NCI-H2227 (cell line): Measurements from ENCODE around the gene GABRD.

Source experiments
- DNase-seq: peaks from one replicate; lab custom pipeline; 2025; ENCODE audit not compliant: unreplicated experiment; lab: John Stamatoyannopoulos, UW

GABRD gene

DNA sequence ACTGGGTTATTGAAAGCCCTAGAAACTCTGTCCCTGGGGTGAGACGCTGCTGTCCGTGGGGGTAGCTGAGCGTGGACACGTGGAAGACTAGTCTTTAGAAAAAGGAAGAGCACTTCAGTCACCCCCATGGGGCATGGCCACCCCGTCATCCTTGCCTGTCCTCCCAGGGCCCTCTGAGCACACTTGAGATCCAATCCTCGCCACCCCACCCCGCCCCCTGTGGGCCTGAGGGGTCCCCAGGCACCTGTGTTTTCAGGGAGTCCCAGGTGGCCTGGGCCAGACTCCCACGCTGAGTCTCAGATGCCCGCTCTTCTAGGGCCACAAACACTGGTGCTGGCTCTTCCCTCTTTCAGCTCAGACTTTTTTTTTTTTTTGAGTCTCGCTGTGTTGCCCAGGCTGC lies 33.6 kb downstream of the GABRD start:
- no peak for DNase-seq

GRCh38 chr1:2053217-2053616 lies 34.1 kb downstream of the GABRD start:
- no peak for DNase-seq

- no peak for DNase-seq
Observed at GRCh38 chr1:2053784-2054376, 34.7 kb downstream of the GABRD start.

DNA sequence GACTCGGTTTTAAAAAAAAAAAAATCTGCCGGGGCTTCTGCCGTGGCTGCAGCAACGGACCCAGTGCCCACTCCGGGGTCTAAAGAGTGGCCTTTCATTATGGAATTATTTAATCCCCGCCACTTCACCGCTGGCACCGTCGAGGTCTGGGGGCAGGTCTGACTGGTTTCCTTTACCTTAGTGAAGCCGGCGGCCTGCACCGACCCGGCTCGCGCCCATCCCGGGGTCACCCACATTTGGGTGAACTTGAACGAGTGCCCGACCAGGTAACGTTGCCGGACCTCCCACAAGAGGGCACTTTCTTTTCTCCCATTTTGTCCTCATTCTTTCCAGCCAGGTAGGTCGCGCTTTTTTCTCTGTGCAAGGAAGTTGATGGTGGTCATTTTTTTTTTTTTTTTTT lies 35.4 kb downstream of the GABRD start:
- DNase-seq: no peak

- DNase-seq: no peak
Observed at GRCh38 chr1:2055911-2056575, 36.9 kb downstream of the GABRD start.

DNA sequence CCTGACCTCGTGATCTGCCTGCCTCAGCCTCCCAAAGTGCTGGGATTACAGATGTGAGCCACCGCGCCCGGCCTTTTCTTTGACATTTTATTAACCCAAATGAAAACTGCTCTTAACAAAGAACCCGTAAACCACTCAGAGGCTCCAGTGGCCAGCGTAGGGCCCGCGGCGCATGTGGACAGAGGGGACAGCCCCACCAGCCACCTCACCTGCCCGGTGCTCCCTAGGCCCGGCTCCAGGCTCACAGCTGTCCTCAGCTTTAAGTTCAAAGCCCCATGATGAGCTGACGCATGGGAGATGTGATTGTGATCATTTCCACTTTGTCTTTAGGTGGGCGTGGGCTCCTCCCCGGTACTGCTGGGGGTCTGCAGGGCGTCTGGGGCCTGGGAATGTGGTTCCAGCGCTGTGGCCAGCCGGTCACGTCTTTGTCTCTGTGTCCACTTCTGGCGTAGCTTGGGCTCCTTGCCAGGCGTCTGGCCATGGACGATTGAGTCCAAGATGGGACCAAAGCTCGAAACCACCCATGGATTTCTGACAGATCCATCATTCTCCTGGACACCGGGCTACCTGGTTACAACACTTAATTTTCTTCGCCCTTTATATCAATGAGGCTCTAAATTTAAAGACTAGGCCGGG lies 37.9 kb downstream of the GABRD start:
- DNase-seq: no peak

DNA sequence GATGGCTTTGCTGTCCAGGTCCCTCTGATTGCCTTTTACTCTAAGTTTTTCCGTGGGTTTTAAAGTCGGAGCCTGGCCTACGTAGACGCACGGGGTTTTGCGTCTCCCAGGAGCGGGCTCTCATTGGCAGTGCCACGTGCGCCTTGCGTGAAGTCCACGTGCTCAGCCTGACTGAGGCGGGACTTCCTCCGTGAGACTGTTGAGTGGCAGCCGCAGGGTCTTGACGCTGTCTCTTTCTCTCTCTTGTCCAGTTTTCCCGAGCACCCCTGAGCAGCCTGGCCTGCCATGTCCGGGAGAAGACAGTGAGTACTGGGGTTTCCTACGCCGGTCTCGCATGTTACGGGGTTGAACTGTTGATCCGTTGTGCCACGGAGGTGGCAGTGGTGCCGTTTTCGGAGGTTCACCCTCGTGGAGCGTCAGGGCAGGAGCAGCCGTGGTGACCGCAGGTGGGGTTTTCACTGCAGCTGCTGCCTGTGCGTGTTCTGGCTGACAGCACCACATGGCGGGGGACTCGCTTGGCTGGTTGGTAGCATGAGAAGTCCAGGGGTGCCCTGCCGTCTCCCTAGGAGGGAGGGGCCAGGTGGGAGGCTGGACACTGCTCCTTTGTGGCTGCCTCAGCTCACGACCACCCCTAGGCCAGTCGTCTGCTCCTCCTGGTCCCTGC lies 40.3 kb downstream of the GABRD start:
- DNase-seq: no peak

- DNase-seq: no peak
Observed at GRCh38 chr1:2060072-2060471, 40.9 kb downstream of the GABRD start.

DNA sequence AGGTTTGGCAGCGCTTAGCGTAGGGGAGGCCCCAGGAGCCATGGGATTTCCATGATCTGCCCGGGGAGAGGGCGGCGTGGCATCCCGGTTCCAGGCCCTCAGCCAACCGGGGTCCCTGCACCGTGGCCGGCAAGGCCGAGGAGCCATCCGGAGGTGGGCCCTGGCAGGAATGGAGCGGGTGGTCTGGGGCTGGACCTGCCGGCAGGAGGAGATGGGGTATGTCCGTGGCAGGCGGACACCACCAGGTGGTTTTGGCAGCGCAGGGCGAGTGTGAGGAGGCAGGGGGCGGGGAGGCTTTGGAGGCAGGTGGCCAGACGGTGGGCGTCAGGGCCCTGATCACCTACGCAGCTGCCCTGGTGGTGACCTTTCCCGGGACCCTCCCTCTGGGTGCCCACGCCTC lies 41.4 kb downstream of the GABRD start:
- DNase-seq: no peak

DNA sequence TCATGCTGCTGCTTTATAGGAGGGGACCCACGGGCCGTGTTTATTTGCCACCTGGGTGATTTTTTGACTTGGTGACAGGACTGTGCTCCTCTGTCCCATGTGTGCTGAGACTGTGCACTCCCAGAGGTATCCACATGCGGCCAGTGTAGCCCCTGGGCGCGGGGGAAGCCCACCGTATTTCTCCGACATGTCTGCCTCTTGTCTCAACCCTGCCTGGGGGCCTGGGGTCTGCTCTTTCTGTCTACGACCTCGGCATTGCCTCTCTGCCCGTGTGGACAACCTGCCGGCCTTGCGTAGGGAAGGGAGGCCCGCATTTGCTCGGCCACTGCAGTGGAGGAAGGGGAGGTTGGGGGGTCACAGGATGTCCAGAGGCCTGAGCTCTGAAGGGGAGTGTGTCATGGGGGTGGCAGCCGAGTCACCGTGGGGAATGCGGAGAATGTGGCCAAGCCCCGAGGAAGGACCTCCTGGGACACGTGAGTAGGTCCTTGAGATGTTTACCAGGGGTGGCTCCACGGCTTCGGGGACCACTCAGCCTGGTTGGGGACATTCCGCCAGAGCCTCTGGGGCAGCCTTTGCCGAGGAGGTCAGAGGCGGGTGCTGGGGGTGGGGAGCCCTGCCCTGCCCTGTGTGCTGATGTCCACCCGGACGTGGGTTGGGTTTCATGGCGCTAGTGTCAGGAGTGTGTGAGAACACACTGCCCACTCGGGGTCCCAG lies 42.1 kb downstream of the GABRD start:
- no peak for DNase-seq

DNA sequence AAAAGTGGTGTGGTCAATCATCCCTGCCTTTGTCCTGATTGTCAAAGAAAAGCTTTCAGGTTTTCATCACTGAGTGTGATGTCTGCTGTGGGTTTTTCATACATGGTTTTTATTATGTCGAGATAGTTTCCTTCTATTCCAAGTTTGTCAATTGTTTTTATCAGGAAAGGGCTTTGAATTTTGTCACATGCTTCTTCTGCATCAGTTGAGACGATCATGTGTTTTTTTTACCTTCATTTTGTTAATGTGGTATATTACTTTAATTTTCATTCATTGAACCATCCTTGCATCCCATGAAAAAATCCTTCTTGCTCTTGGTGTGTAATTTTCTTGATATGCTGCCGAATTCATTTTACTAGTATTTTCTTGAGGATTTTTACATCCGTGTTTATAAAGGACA lies 46.6 kb downstream of the GABRD start:
- no peak for DNase-seq

DNA sequence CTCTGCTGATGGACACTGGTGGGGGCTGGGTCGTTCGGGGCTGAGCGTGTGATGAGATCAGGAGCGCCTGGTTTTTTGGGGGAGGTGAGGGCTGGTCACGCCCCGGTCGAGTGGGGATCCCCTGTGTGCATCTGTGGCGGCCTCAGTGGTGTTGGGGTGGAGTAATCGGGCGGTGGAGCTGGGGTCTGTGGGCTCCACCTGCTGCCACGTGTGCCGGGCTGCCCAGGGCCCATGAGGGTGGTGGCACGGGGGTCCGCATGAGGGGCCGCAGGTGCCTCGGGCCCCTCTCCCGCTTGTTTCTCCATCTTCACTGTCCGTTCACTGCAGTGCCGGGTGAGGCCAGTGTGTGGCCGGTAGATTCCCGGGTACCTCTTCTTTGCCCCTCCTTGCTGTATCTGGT lies 48.2 kb downstream of the GABRD start:
- DNase-seq: no peak

DNA sequence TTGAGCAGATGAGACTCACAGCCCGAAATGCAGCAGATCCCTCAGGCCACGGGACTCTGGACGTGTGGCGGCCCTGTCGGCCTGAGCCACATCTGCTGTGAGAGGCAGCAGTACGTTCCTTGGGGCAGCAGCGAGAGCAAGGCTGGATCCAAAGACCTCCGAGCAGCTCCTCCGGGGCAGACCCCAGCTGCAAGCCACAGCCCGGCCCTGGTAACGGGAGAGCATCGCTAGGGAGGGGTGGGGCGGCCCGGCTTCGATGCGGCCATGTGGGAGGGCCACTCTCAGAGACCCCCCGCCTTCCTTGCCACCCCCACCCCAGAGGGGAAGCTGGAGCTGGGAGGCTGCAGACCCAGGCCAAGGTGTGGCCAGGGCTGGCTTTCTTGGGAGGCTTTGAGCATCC lies 48.8 kb downstream of the GABRD start:
- no peak for DNase-seq

DNA sequence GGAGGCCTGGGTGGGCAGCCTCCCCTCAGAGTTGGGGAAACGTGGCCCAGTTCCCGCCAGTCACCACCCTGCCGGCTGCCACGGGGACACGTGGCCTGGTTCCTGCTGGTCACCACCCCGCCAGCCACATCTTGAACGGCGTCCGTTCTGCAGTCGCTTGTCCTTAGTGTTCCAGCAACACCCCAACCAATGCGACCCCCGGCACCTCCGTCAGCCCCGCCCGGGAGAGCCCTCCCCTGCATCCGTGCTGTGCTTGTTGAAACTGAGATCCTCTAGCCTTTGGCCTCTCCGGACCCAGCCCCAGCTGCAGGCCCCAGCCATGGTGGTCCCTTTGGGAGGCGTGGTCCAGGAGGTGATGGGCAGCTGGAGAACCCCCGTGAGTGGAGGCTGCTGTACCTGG lies 49.8 kb downstream of the GABRD start:
- DNase-seq: no peak

DNA sequence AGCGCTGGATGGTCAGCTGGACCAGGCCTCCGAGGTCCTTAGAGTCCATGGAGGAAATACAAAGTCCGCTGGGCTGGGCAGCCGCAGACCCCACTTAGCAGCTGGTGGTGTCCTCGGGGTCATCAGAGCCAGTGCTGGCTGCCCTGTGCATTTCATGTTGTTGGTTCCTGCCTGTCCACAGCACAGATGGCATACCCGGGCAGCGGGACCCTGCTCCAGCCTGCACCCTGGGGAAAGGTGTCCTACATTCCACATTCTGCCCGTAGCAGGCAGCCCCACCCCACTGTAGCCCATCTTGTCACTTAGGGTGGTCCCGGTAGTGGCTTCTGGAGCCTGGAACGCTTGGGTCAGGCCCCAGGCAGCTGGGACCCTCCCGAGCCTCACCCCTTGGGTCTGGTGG lies 50.9 kb downstream of the GABRD start:
- no peak for DNase-seq

DNA sequence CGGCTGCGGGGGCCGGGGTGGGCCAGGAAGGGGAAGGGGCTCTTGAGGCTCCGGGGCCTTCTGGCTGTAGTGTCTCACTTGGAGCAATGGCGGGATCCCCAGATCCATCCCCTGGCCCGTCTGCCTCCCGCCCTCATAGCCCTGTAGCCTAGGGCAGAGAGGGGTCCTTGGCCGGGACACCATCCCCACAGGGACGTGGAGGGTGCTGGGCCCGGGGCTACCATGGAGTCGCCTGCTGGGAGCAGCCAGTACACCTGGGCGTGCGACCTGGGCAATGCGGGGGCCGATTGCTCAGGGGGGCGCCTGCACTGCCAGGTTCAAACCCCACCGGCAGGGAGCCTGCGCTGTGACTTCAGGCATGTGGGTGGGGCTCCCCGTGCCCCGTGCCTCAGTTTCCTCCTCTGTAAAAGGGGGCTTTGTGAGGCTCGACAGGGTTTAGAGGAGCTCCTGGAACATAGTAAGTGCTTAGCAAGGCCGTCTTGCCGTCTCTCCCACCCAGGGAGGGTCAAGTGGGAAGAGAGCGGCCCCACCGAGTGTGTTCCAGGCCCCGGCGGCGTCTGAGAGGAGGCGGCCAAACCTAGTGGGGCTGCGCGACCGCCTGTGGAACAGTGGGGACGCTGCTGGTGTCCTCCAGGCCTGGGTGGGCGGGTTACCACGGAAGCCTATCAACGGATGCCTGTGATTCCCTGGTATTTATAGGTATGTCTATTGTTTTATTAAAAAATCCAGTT lies 51.8 kb downstream of the GABRD start:
- DNase-seq: no peak

- no peak for DNase-seq
Observed at GRCh38 chr1:2072109-2072806, 53.1 kb downstream of the GABRD start.

GRCh38 chr1:2072891-2073290 lies 53.7 kb downstream of the GABRD start:
- no peak for DNase-seq

DNA sequence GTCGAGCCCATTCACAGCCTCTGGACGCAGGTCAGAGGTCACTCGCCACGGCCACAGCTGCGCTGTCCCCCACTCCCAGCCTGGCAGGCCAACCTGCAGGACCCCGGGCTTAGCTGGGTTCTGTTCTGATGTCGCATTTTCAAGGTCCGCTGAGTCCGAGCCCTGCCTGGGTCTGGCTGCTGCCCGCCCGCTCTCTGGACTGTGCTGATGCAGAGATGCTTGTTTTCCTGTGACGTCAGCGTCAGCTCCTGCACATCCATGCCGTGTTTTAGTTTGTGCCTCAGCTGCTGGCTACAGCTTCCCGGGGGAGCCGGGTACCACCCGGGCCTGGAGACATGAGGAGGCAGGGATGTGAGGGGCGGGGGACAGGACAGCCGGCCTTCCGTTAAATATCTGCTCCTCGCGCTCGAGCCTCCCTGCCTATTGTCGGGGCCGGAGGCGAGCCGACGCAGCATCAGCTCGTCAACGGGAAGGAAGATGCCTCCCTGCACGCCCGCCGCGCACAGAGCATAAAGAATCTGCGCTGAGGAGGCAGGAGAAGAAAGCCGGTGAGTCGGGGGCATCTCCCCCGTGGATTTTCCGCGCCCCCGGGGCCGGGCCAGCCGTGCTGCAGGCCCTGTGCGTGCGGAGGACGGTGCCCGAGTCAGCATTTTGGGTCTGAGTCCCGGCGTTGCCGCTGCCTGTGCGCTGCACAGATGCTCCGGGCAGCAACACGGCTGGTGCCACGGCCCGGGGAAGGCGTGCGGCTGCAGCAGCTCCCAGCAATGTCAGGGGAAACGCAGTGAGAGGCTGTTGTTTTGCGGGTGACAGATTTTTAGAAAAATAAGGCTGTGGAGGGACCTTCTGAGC lies 54.5 kb downstream of the GABRD start:
- peak; percentile 89 for DNase-seq
